ENCODE results near the gene MAPKBP1.
"Not testable (repeated sequence)": the region's sequence is repeated elsewhere in the genome, so short reads cannot be mapped to it uniquely, and the experiment has no call there.

Gene MAPKBP1

GRCh38 chr15:41774062-41774881 is at the start of gene MAPKBP1:
TSS of gene MAPKBP1 (plus strand) at chr15:41774484. CDS start at chr15:41775276, 792 bp downstream.
- peak; percentile 55 for TF ChIP-seq POLR2A (IDR thresholded peaks at IDR 0.05; ENCODE audit: extremely low read depth, insufficient read length)
- TF ChIP-seq MAX (IDR thresholded peaks at IDR 0.05; ENCODE audit: low read depth, low read length) = peak; percentile 70
- peak; percentile 71 for TF ChIP-seq CTCF (IDR thresholded peaks at IDR 0.05; ENCODE audit: low read depth, low read length)
- peak; percentile 70 for TF ChIP-seq MYC (IDR thresholded peaks at IDR 0.05; ENCODE audit: low read depth, low read length)
- peak; percentile 99 for DNase-seq (ENCODE audit: low read depth)
- peak within 1 kb of the TSS; percentile 76 for H3K4me3 ChIP-seq (ENCODE audit: low read depth, low read length)

GRCh38 chr15:41727143-41727542 is 47.1 kb upstream of the MAPKBP1 start:
- H3K4me3 ChIP-seq (ENCODE audit: low read depth, low read length) = no peak overlapping the region
- TF ChIP-seq MYC (IDR thresholded peaks at IDR 0.05; ENCODE audit: low read depth, low read length) (no peak), MAX (IDR thresholded peaks at IDR 0.05; ENCODE audit: low read depth, low read length) (no peak), CTCF (IDR thresholded peaks at IDR 0.05; ENCODE audit: low read depth, low read length) (no peak), POLR2A (IDR thresholded peaks at IDR 0.05; ENCODE audit: extremely low read depth, insufficient read length) (no peak)
- no peak for DNase-seq (ENCODE audit: low read depth)

GRCh38 chr15:41728061-41728460 is 46.2 kb upstream of the MAPKBP1 start:
- DNase-seq (ENCODE audit: low read depth); H3K4me3 ChIP-seq (ENCODE audit: low read depth, low read length): not testable (repeated sequence)

GRCh38 chr15:41730543-41730942 is 43.7 kb upstream of the MAPKBP1 start:
- no peak overlapping the region for H3K4me3 ChIP-seq (ENCODE audit: low read depth, low read length)
- TF ChIP-seq MAX (IDR thresholded peaks at IDR 0.05; ENCODE audit: low read depth, low read length) (no peak), POLR2A (IDR thresholded peaks at IDR 0.05; ENCODE audit: extremely low read depth, insufficient read length) (no peak), CTCF (IDR thresholded peaks at IDR 0.05; ENCODE audit: low read depth, low read length) (no peak), MYC (IDR thresholded peaks at IDR 0.05; ENCODE audit: low read depth, low read length) (no peak)
- DNase-seq (ENCODE audit: low read depth) = peak; percentile 81

GRCh38 chr15:41732483-41732882 is 41.8 kb upstream of the MAPKBP1 start:
- H3K4me3 ChIP-seq (ENCODE audit: low read depth, low read length) = no peak overlapping the region
- TF ChIP-seq MYC (IDR thresholded peaks at IDR 0.05; ENCODE audit: low read depth, low read length) (no peak), POLR2A (IDR thresholded peaks at IDR 0.05; ENCODE audit: extremely low read depth, insufficient read length) (no peak), CTCF (IDR thresholded peaks at IDR 0.05; ENCODE audit: low read depth, low read length) (no peak)
- DNase-seq (ENCODE audit: low read depth) = no peak

- no peak overlapping the region for H3K4me3 ChIP-seq (ENCODE audit: low read depth, low read length)
- no peak for TF ChIP-seq MYC (IDR thresholded peaks at IDR 0.05; ENCODE audit: low read depth, low read length)
- no peak for TF ChIP-seq POLR2A (IDR thresholded peaks at IDR 0.05; ENCODE audit: extremely low read depth, insufficient read length)
- DNase-seq (ENCODE audit: low read depth) = no peak
Measured at GRCh38 chr15:41734079-41734478, 40.2 kb upstream of the MAPKBP1 start.

GRCh38 chr15:41735046-41735445 is 39.2 kb upstream of the MAPKBP1 start:
- no peak for TF ChIP-seq MAX (IDR thresholded peaks at IDR 0.05; ENCODE audit: low read depth, low read length)
- no peak for TF ChIP-seq MYC (IDR thresholded peaks at IDR 0.05; ENCODE audit: low read depth, low read length)
- TF ChIP-seq CTCF (IDR thresholded peaks at IDR 0.05; ENCODE audit: low read depth, low read length) = no peak
- no peak for TF ChIP-seq POLR2A (IDR thresholded peaks at IDR 0.05; ENCODE audit: extremely low read depth, insufficient read length)
- no peak for DNase-seq (ENCODE audit: low read depth)
- no peak overlapping the region for H3K4me3 ChIP-seq (ENCODE audit: low read depth, low read length)

GRCh38 chr15:41735492-41735891 is 38.8 kb upstream of the MAPKBP1 start:
- H3K4me3 ChIP-seq (ENCODE audit: low read depth, low read length); DNase-seq (ENCODE audit: low read depth): not testable (repeated sequence)
